Coronary artery (tissue), 2 donors: ENCODE data around the gene DLG2.
"Not testable (repeated sequence)": the region's sequence is repeated elsewhere in the genome, so short reads cannot be mapped to it uniquely, and the experiment has no call there.

Experiments
- DNase-seq: peaks from one replicate; pipeline ENCODE4 v3.0.0-alpha.2; 2017; ENCODE audit warnings: low spot score
- H3K27ac ChIP-seq, 2 donors: fragments of 200-600 bp; sonication (generic); one replicate each; pipeline ENCODE4 v1.5.1; 2016 to 2019
- H3K4me3 ChIP-seq: fragments of 200-600 bp; sonication (generic); 2 replicates; pipeline ENCODE4 v1.5.1; 2016; ENCODE audit warnings: mild to moderate bottlenecking, moderate library complexity
- CTCF ChIP-seq: fragments of 200-600 bp; sonication (generic); IDR thresholded peaks from one replicate; pipeline ENCODE4 v1.5.1; 2019; ENCODE audit warnings: antibody characterized with exemption

DLG2 gene

DNA sequence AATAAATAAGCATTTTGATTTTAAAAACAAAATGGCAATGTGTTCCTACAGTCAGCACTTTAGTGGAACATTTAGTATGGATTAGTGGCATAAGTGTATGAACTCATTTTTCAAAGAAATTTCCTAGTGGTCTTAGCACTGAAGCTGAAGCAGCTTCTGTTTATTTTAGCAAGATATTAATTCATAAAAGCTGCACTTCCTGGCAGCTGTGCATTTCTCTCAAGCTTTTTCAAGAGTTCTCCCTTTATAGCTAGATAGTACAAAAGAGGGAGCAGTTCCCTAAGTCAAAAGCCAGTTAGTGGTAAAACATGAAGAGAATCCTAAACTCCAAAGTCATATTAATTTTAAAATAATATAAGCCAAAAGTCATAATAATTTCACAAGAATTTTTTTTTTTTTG is 1304.9 kb downstream of the DLG2 start:
- no peak for DNase-seq
- no peak for TF ChIP-seq CTCF
- H3K27ac ChIP-seq: no peak overlapping the region
- H3K4me3 ChIP-seq: no peak overlapping the region

GRCh38 chr11:84319863-84320262 is 1307.3 kb downstream of the DLG2 start:
- no peak for DNase-seq
- no peak for TF ChIP-seq CTCF
- Histone ChIP-seq H3K4me3 (no peak overlapping the region), H3K27ac (no peak overlapping the region)

DNA sequence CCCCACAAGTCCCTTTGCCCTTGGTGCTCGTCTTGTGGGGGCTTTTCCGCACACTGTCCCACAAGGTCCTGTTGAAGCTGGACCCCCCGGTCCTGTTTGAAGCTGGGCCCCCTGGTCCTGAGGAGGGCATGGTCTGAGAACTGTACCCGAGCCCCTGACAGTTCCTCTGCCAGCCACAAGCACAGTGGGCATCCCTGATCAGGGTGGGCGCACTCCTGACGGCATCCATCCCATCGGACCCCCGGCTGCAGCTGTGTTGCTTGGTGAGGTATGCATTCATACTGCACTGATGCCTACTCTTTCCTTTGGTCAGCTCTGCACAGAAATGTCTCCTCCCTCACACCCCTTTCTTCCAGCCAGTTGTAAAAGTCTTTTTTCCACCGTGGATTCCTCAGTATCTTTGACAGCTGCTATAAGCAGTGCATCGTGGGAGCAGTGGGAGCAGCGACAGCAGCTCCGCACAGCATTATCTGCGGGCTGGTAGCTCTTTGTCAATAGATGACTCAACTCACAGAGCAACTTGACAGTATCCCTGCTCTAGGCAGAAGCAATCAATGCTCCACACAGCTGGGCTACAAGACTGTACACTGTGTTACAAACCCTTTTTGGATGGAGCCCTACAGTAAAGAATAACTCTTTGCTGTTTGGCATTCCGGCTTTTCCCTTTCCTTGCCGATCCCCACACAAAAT is 1310.1 kb downstream of the DLG2 start:
- TF ChIP-seq CTCF: no peak
- peak overlapping the region; percentile 42 for H3K4me3 ChIP-seq
- no peak for DNase-seq
- no peak overlapping the region for H3K27ac ChIP-seq

DNA sequence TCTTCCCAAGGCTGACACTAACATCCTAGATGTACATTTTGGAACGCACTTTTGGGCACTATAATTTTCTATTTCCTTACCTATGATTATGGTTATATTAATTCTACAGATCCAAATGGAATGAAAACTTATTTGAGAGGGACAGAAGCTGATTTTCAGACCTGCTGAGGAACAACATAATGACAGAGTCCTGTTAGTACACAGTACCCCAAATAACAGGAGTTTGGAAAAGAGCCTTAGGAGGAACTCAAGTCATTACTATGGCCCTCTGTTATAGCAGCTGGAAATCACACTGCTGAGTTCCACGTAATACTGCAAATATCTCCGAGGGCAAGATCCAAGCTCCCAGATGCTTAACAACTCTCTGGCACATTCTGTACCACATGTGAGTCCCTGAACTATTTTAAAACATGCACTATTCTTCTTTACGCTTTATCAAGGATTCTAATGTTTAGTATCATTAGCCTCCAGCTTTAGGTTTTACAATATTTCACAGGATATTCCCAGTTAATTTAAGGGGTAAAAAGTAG is 1313.2 kb downstream of the DLG2 start:
- DNase-seq: no peak
- no peak overlapping the region for H3K27ac ChIP-seq

GRCh38 chr11:84310268-84310667 is 1316.9 kb downstream of the DLG2 start:
- DNase-seq: no peak
- no peak for TF ChIP-seq CTCF
- H3K27ac ChIP-seq: no peak overlapping the region
- no peak overlapping the region for H3K4me3 ChIP-seq

More for the DNA sequence above, 1313.2 kb downstream of the DLG2 start:
- H3K4me3 ChIP-seq: no peak overlapping the region
- no peak for TF ChIP-seq CTCF

- not testable (repeated sequence) for H3K27ac ChIP-seq, DNase-seq
Observed at GRCh38 chr11:84308491-84308890, 1318.7 kb downstream of the DLG2 start.

GRCh38 chr11:84300092-84300491 is 1327.1 kb downstream of the DLG2 start:
- H3K27ac ChIP-seq: no peak overlapping the region
- TF ChIP-seq CTCF: no peak

More at GRCh38 chr11:84308491-84308890, 1318.7 kb downstream of the DLG2 start:
- not testable (repeated sequence) for H3K4me3 ChIP-seq

More at GRCh38 chr11:84300092-84300491, 1327.1 kb downstream of the DLG2 start:
- no peak for DNase-seq
- no peak overlapping the region for H3K4me3 ChIP-seq
